Sigmoid colon (tissue), 7 donors: ENCODE data around the gene CDC40. TPM values are rescaled to one million over a fixed set of nuclear protein-coding genes. Genes with fewer than 3 reads are reported as not detected.
"Not testable (repeated sequence)": the region's sequence is repeated elsewhere in the genome, so short reads cannot be mapped to it uniquely, and the experiment has no call there.

Source experiments
- DNase-seq: peaks from one replicate; pipeline ENCODE4 v3.0.0-alpha.2; 2019
- H3K27ac ChIP-seq, 4 donors: fragments of 200-600 bp; sonication (generic); one replicate each; pipeline ENCODE4 v1.5.1; 2016 to 2019; ENCODE audit warnings: mild to moderate bottlenecking in 1 of 4
- H3K27me3 ChIP-seq, 3 donors: fragments of 200-600 bp; sonication (generic); one replicate each; pipeline ENCODE4 v1.5.1; 2019; ENCODE audit warnings: mild to moderate bottlenecking in 1 of 3
- H3K36me3 ChIP-seq, 4 donors: fragments of 200-600 bp; sonication (generic); one replicate each; pipeline ENCODE4 v1.5.1; 2016 to 2019
- H3K4me1 ChIP-seq, 4 donors: fragments of 200-600 bp; sonication (generic); one replicate each; pipeline ENCODE4 v1.5.1; 2017 to 2019
- H3K4me3 ChIP-seq, 4 donors: fragments of 200-600 bp; sonication (generic); one replicate each; pipeline ENCODE4 v1.5.1; 2017 to 2019; ENCODE audit warnings: mild to moderate bottlenecking in 2 of 4, moderate library complexity in 1 of 4
- H3K9me3 ChIP-seq, 4 donors: fragments of 200-600 bp in 3 of 4; sonication (generic) in 3 of 4; one replicate each; pipeline versions ENCODE4 v1.5.1 to v1.6.1; 2013 to 2019
- CTCF ChIP-seq, 4 experiments: fragments of 450-650 bp in 3 of 4; fragments of 200-600 bp in 1 of 4; IDR thresholded peaks; one replicate each; pipeline ENCODE4 v1.5.1; 2016 to 2019; ENCODE audit warnings: antibody characterized with exemption in 4 of 4, mild to moderate bottlenecking in 3 of 4, moderate library complexity in 2 of 4
- EP300 ChIP-seq, 4 donors: sonication (generic); formaldehyde crosslinking; IDR thresholded peaks; one replicate each; pipeline ENCODE4 v1.6.1; 2017; ENCODE audit warnings: antibody characterized with exemption in 4 of 4
- POLR2A ChIP-seq, 2 donors: fragments of 450-650 bp; IDR thresholded peaks; one replicate each; pipeline ENCODE4 v1.6.1; 2016; ENCODE audit warnings: antibody characterized with exemption in 2 of 2, mild to moderate bottlenecking in 2 of 2, moderate library complexity in 2 of 2
- POLR2AphosphoS5 ChIP-seq, 4 donors: sonication (generic); formaldehyde crosslinking; IDR thresholded peaks; one replicate each; pipeline ENCODE4 v1.6.1; 2017; ENCODE audit warnings: antibody characterized with exemption in 4 of 4
- WGBS, 2 donors: extraction: QIAGEN DNeasy Blood & Tissue Kit; methylation state at CpG; one replicate each; pipeline ENCODE4 v1.1.7; 2013; 5-methylcytosine and 5-hydroxymethylcytosine counted together
- intact Hi-C: fragments of 100-400 bp; cut with DNase I; formaldehyde crosslinking; loops from one replicate; pipeline ENCODE4 v1.15.1; 2023
- polyA plus RNA-seq, 3 donors: library from polyadenylated mRNA; stranded (reverse); fragments of 200-250 nt; gene quantifications; one replicate each; pipeline ENCODE4 v1.2.3, GENCODE V29; 2013
- total RNA-seq, 4 donors: library from RNA; depleted of rRNA; stranded (reverse); fragments of >200 nt; gene quantifications; one replicate each; pipeline ENCODE4 v1.1.0, GENCODE V29; 2016
- donor health status: healthy with polysubstance abuse.
- donor health status: Bipolar disorder and iron deficiency.
- donor health status: healthy.

Gene CDC40
- total and polyA plus RNA-seq, 7 donors = 11.4 to 23.9 (median 14.5) TPM

DNA sequence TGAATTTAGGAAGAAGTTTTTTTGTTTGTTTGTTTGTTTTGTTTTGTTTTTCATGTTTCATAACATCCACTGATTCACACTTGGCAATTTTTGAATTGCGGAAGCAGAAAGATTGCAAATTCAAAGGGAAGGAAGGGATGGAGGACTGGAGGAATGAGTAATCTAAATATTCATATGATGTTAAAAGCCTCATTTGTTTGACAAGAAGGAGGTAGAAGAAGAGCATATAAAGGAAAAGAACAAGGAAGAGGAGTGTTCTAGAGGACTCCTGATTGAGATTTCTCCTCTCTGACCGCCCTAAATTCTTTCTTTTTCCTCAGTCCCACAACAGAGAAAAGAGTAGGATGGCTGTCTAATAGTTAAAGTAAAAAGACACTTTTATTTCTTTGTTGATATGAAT lies 89.4 kb downstream of the CDC40 start:
- peak overlapping the region in 1 of 4 donors; percentile 42 for H3K27ac ChIP-seq

GRCh38 chr6:110270165-110270564 lies 89.9 kb downstream of the CDC40 start:
- intact Hi-C loops = no loop called here
- Histone ChIP-seq H3K36me3 (peaks cover 0 to 3% (median 0%) of the 10 kb centered on the region in 4 donors), H3K27ac (peak overlapping the region in 1 of 4 donors; percentile 42), H3K4me1 (peaks cover 0 to 11% (median 5%) of the 10 kb centered on the region in 4 donors), H3K27me3 (no peaks in the 10 kb centered on the region), H3K9me3 (no peaks in the 10 kb centered on the region), H3K4me3 (no peak overlapping the region)
- 68 to 77% methylated on average over 4 of the region's 4 CpGs for WGBS, 2 donors
- TF ChIP-seq POLR2A (IDR thresholded peaks at IDR 0.05) (no peak), EP300 (IDR thresholded peaks at IDR 0.05) (no peak), CTCF (IDR thresholded peaks at IDR 0.05) (no peak), POLR2AphosphoS5 (IDR thresholded peaks at IDR 0.05) (no peak)
- DNase-seq = no peak

More for the DNA sequence above, 89.4 kb downstream of the CDC40 start:
- Histone ChIP-seq H3K9me3 (no peaks in the 10 kb centered on the region), H3K36me3 (peaks cover 0 to 3% (median 0%) of the 10 kb centered on the region in 4 donors), H3K4me3 (no peak overlapping the region), H3K4me1 (peaks cover 0 to 11% (median 5%) of the 10 kb centered on the region in 4 donors), H3K27me3 (no peaks in the 10 kb centered on the region)
- WGBS, 2 donors = 86 to 93% methylated on average over 2 of the region's 2 CpGs
- DNase-seq = no peak
- TF ChIP-seq POLR2A (IDR thresholded peaks at IDR 0.05) = no peak
- TF ChIP-seq CTCF (IDR thresholded peaks at IDR 0.05) = no peak
- no peak for TF ChIP-seq POLR2AphosphoS5 (IDR thresholded peaks at IDR 0.05)
- intact Hi-C loops = no loop called here

GRCh38 chr6:110271732-110272022 lies 91.5 kb downstream of the CDC40 start:
- Histone ChIP-seq H3K9me3 (no peaks in the 10 kb centered on the region), H3K4me1 (peaks cover 0 to 11% (median 5%) of the 10 kb centered on the region in 4 donors), H3K4me3 (no peak overlapping the region), H3K27me3 (no peaks in the 10 kb centered on the region), H3K27ac (no peak overlapping the region), H3K36me3 (no peaks in the 10 kb centered on the region)
- intact Hi-C loops = no loop called here
- TF ChIP-seq CTCF (IDR thresholded peaks at IDR 0.05) = no peak
- no peak for TF ChIP-seq EP300 (IDR thresholded peaks at IDR 0.05)
- no peak for TF ChIP-seq POLR2A (IDR thresholded peaks at IDR 0.05)
- no peak for TF ChIP-seq POLR2AphosphoS5 (IDR thresholded peaks at IDR 0.05)
- DNase-seq = no peak
- 91 to 99% methylated on average over 1 of the region's 1 CpG for WGBS, 2 donors

DNA sequence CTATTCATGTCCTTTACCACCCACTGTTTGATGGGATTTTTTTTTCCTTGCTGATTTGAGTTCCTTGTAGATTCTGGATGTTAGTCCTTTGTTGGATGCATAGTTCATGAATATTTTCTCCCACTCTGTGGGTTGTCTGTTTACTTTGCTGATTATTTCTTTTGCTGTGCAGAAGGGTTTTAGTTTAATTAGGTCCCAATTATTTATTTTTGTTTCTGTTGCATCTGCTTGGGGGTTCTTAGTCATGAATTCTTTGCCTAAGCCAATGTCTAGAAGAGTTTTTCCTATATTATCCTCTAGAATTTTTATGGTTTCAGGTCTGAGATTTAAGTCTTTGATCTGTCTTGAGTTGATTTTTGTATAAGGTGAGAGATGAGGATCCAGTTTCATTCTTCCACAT lies 92.6 kb downstream of the CDC40 start:
- H3K27me3 ChIP-seq, H3K4me3 ChIP-seq, H3K27ac ChIP-seq, H3K36me3 ChIP-seq, intact Hi-C loops, H3K9me3 ChIP-seq, DNase-seq: not testable (repeated sequence)
- peaks cover 0 to 11% (median 5%) of the 10 kb centered on the region in 4 donors for H3K4me1 ChIP-seq

DNA sequence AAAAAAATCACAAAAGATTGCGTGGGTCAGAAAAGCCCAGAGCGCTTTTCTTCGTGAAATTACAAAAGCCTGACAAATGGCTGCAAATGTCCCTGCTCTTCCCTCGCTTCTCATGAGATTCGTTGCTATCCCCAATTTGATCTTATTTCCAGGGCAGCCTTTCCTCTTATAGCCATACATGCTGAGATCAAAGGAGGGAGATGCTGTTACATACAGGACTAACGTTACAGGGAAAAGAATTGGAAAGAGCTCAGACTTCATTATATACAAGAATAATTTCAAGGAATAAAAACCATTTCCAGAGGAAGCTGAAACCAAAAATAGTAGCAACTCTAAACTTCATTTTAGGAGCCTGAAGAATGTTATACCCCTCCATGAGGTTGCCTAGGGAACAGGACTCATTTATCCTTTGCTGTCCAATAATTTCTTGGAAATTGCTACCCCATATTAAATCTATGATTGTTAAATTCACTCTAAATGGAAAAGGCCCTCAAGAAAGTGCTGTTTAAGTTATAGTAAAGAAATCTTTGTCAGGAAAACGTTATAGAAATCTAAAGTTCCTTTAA lies 97.0 kb downstream of the CDC40 start:
- no peaks in the 10 kb centered on the region for H3K9me3 ChIP-seq
- H3K4me3 ChIP-seq = no peak overlapping the region
- TF ChIP-seq POLR2AphosphoS5 (IDR thresholded peaks at IDR 0.05) = no peak
- TF ChIP-seq CTCF (IDR thresholded peaks at IDR 0.05) = no peak
- no peak for TF ChIP-seq EP300 (IDR thresholded peaks at IDR 0.05)
- TF ChIP-seq POLR2A (IDR thresholded peaks at IDR 0.05) = no peak
- intact Hi-C loops = no loop called here
- no peak overlapping the region for H3K27ac ChIP-seq
- no peaks in the 10 kb centered on the region for H3K4me1 ChIP-seq
- no peaks in the 10 kb centered on the region for H3K36me3 ChIP-seq
- H3K27me3 ChIP-seq = no peaks in the 10 kb centered on the region
- DNase-seq = no peak
- 72 to 78% methylated on average over 7 of the region's 7 CpGs for WGBS, 2 donors

Other genes with a start within 250 kb of the CDC40 start
- gene GPR6, start 202.1 kb upstream of the CDC40 start, total RNA-seq = not detected
- not detected for gene GPR6, start 202.1 kb upstream of the CDC40 start, polyA plus RNA-seq
- gene WASF1, start 757 bp upstream of the CDC40 start, total RNA-seq = 10 to 100 TPM; 10.2 to 34.9 (median 19.5) TPM
- gene WASF1, start 757 bp upstream of the CDC40 start, polyA plus RNA-seq = 1 to 10 TPM in 2 of 3 donors, under 1 TPM in 1; 0.92 to 3.9 (median 3.0) TPM
- gene METTL24, start 177.9 kb downstream of the CDC40 start, total RNA-seq = 10 to 100 TPM; 24.4 to 41.3 (median 39.9) TPM
- gene METTL24, start 177.9 kb downstream of the CDC40 start, polyA plus RNA-seq = under 1 TPM in 1 of 3 donors, not detected in 2; 0.76 TPM
- gene DDO, start 235.1 kb downstream of the CDC40 start, total RNA-seq = 1 to 10 TPM; 2.0 to 3.6 (median 2.5) TPM
- gene DDO, start 235.1 kb downstream of the CDC40 start, polyA plus RNA-seq = 1 to 10 TPM in 2 of 3 donors, under 1 TPM in 1; 0.96 to 2.4 (median 1.2) TPM